ENCODE results near the gene IRS2. TPM values are rescaled to one million over a fixed set of nuclear protein-coding genes. Genes with fewer than 3 reads are reported as not detected.

Gene IRS2
- total RNA-seq, 6 experiments from 2014 or later, result 8.8 to 26.0 (median 17.5) TPM

- ATAC-seq, result no peak
- Histone ChIP-seq H3K4me3 (no peak overlapping the region), H3K36me3 (no peaks in the 10 kb centered on the region), H3K27ac (no peak overlapping the region), H3K27me3 (no peaks in the 10 kb centered on the region), H3K9me3 (no peaks in the 10 kb centered on the region), H3K4me1 (peaks cover 0 to 8% (median 4%) of the 10 kb centered on the region in 4 donors)
- TF ChIP-seq POLR2A (IDR thresholded peaks at IDR 0.05), result no peak
- TF ChIP-seq, protein P1, sequence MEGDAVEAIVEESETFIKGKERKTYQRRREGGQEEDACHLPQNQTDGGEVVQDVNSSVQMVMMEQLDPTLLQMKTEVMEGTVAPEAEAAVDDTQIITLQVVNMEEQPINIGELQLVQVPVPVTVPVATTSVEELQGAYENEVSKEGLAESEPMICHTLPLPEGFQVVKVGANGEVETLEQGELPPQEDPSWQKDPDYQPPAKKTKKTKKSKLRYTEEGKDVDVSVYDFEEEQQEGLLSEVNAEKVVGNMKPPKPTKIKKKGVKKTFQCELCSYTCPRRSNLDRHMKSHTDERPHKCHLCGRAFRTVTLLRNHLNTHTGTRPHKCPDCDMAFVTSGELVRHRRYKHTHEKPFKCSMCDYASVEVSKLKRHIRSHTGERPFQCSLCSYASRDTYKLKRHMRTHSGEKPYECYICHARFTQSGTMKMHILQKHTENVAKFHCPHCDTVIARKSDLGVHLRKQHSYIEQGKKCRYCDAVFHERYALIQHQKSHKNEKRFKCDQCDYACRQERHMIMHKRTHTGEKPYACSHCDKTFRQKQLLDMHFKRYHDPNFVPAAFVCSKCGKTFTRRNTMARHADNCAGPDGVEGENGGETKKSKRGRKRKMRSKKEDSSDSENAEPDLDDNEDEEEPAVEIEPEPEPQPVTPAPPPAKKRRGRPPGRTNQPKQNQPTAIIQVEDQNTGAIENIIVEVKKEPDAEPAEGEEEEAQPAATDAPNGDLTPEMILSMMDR (IDR thresholded peaks at IDR 0.05), result no peak
- 97% methylated on average over 9 of the region's 9 CpGs for WGBS (ENCODE audit: insufficient coverage, low coverage, low lambda C conversion rate, missing lambda C conversion rate)
- intact Hi-C loops (cut with DNase I), result no loop called here
- no peak for DNase-seq
Measured at GRCh38 chr13:109804654-109805053, 18.3 kb upstream of the IRS2 start.

DNA sequence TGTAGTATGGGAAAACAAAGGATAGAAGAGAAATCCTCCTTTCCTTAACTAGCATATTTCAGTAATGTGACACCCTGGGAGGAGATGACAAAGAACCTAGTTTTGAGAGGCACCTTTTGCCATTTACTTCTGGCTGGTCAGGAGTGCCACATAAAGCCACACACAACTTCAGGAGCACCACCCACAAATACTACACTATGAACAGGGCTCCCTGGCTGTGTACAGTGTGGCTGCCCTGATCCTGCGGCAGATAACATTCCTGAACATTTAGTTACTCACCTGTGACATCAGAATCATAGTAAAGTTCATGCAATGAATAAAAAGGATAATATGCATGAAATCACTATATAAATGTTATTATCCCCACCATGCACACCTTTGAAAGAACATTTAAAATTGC is 17.4 kb upstream of the IRS2 start:
- H3K4me3 ChIP-seq, result no peak overlapping the region
- H3K4me1 ChIP-seq, result peaks cover 0 to 8% (median 4%) of the 10 kb centered on the region in 4 donors
- TF ChIP-seq, protein P1 (IDR thresholded peaks at IDR 0.05), result no peak
- no peak for TF ChIP-seq POLR2A (IDR thresholded peaks at IDR 0.05)
- DNase-seq, result no peak
- no peaks in the 10 kb centered on the region for H3K27me3 ChIP-seq
- H3K9me3 ChIP-seq, result no peaks in the 10 kb centered on the region
- WGBS (ENCODE audit: insufficient coverage, low coverage, low lambda C conversion rate, missing lambda C conversion rate), result 60% methylated on average over 1 of the region's 1 CpG
- no peaks in the 10 kb centered on the region for H3K36me3 ChIP-seq
- ATAC-seq, result peak; percentile 55 to 84 (median 68)
- H3K27ac ChIP-seq, result no peak overlapping the region
- intact Hi-C loops (cut with DNase I), result no loop called here

- peak in 1 of 3 donors; percentile 56 for DNase-seq
- no peak for TF ChIP-seq POLR2A (IDR thresholded peaks at IDR 0.05)
- TF ChIP-seq, protein P1 (IDR thresholded peaks at IDR 0.05), result no peak
- Histone ChIP-seq H3K27ac (peak overlapping the region in 2 of 3 donors; percentile 67 to 83), H3K4me3 (no peak overlapping the region), H3K36me3 (no peaks in the 10 kb centered on the region), H3K27me3 (no peaks in the 10 kb centered on the region), H3K4me1 (peaks cover 0 to 8% (median 4%) of the 10 kb centered on the region in 4 donors), H3K9me3 (no peaks in the 10 kb centered on the region)
- ATAC-seq, result peak; percentile 98 to 100 (median 98)
- intact Hi-C loops (cut with DNase I), result no loop called here
- WGBS (ENCODE audit: insufficient coverage, low coverage, low lambda C conversion rate, missing lambda C conversion rate), result 47% methylated on average over 4 of the region's 4 CpGs
Measured at GRCh38 chr13:109802936-109803335, 16.6 kb upstream of the IRS2 start.

DNA sequence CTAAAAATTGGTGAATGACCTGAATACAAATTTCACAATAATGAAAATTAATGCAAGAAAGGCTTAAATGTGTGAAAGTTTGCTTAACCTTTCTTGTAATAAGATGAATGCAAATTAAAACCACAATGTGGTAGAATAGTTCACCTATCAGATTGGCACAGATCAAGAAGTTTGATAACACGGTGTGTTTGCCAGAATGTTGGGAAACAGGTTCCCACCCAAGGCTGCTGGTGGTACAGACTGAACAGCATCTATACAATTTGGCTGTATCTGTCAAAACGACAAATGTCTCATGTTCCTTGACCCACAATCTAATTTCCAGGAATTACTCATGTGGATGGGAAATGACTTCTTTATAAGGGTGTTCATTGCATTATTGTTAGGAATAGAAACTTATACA is 8.6 kb upstream of the IRS2 start:
- H3K4me3 ChIP-seq, result no peak overlapping the region
- H3K36me3 ChIP-seq, result no peaks in the 10 kb centered on the region
- no peaks in the 10 kb centered on the region for H3K27me3 ChIP-seq
- ATAC-seq, result no peak
- no peaks in the 10 kb centered on the region for H3K9me3 ChIP-seq
- TF ChIP-seq POLR2A (IDR thresholded peaks at IDR 0.05), result no peak
- TF ChIP-seq, protein P1 (IDR thresholded peaks at IDR 0.05), result no peak
- 25% methylated on average over 2 of the region's 2 CpGs for WGBS (ENCODE audit: insufficient coverage, low coverage, low lambda C conversion rate, missing lambda C conversion rate)
- intact Hi-C loops (cut with DNase I), result no loop called here
- no peak overlapping the region for H3K27ac ChIP-seq
- peaks cover 0 to 16% (median 8%) of the 10 kb centered on the region in 4 donors for H3K4me1 ChIP-seq
- DNase-seq, result no peak

GRCh38 chr13:109794095-109794494 is 7.7 kb upstream of the IRS2 start:
- intact Hi-C loops (cut with DNase I), result no loop called here
- Histone ChIP-seq H3K27ac (no peak overlapping the region), H3K9me3 (no peaks in the 10 kb centered on the region), H3K4me1 (peaks cover 0 to 24% (median 13%) of the 10 kb centered on the region in 4 donors), H3K36me3 (no peaks in the 10 kb centered on the region), H3K27me3 (no peaks in the 10 kb centered on the region), H3K4me3 (no peak overlapping the region)
- no peak for TF ChIP-seq POLR2A (IDR thresholded peaks at IDR 0.05)
- TF ChIP-seq, protein P1 (IDR thresholded peaks at IDR 0.05), result no peak
- DNase-seq (no peak), ATAC-seq (no peak)
- WGBS (ENCODE audit: insufficient coverage, low coverage, low lambda C conversion rate, missing lambda C conversion rate), result 61% methylated on average over 3 of the region's 12 CpGs
